Measurements from ENCODE around the gene STKLD1. TPM values are rescaled to one million over a fixed set of nuclear protein-coding genes. Genes with fewer than 3 reads are reported as not detected.

Gene STKLD1
- total RNA-seq, 2 experiments from 2014 or later, result 0.59 to 1.0 TPM

GRCh38 chr9:133341369-133342068 lies 34.6 kb upstream of the STKLD1 start:
- ChIA-PET POLR2A (interaction anchor here (0.9 kb wide), 1 partner anchor 9 kb away, joined by 3 read pairs; no protein-coding TSS in a partner anchor), CTCF (no interaction called here)
- Mint-ChIP-seq H3K27ac (no peak overlapping the region), H3K4me1 (ENCODE audit: low read depth) (peaks cover 23% of the 10 kb centered on the region), H3K9me3 (no peaks in the 10 kb centered on the region), H3K4me3 (no peak overlapping the region), H3K27me3 (no peaks in the 10 kb centered on the region), H3K36me3 (ENCODE audit: low read depth) (peaks cover 47% of the 10 kb centered on the region)
- TF ChIP-seq, protein P1, sequence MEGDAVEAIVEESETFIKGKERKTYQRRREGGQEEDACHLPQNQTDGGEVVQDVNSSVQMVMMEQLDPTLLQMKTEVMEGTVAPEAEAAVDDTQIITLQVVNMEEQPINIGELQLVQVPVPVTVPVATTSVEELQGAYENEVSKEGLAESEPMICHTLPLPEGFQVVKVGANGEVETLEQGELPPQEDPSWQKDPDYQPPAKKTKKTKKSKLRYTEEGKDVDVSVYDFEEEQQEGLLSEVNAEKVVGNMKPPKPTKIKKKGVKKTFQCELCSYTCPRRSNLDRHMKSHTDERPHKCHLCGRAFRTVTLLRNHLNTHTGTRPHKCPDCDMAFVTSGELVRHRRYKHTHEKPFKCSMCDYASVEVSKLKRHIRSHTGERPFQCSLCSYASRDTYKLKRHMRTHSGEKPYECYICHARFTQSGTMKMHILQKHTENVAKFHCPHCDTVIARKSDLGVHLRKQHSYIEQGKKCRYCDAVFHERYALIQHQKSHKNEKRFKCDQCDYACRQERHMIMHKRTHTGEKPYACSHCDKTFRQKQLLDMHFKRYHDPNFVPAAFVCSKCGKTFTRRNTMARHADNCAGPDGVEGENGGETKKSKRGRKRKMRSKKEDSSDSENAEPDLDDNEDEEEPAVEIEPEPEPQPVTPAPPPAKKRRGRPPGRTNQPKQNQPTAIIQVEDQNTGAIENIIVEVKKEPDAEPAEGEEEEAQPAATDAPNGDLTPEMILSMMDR (IDR thresholded peaks at IDR 0.05), result no peak
- Histone ChIP-seq H3K9me3 (ENCODE audit: control insufficient read depth in 1 of 2, insufficient read depth in 1 of 2, low read length in 2 of 2) (no peaks in the 10 kb centered on the region), H3K27me3 (ENCODE audit: control insufficient read depth in 1 of 2, insufficient read depth in 2 of 2, low read length in 2 of 2) (no peaks in the 10 kb centered on the region), H3K27ac (ENCODE audit: low read depth in 1 of 2, low read length in 2 of 2) (no peak overlapping the region), H3K4me1 (ENCODE audit: insufficient read depth, low read length) (peaks cover 40% of the 10 kb centered on the region), H3K4me3 (ENCODE audit: low read length) (no peak overlapping the region), H3K36me3 (ENCODE audit: insufficient read depth, low read length) (peaks cover 57% of the 10 kb centered on the region)
- intact Hi-C loops (cut with DNase I, micrococcal nuclease), result loop anchor here in 1 of 2 experiments (10.0 kb wide), 1 partner anchor 937 kb away; the partner anchor contains the start of gene TTF1
- peak in 1 of 14 experiments; percentile 39 for DNase-seq
- no peak for ATAC-seq (ENCODE audit: poor library complexity)

DNA sequence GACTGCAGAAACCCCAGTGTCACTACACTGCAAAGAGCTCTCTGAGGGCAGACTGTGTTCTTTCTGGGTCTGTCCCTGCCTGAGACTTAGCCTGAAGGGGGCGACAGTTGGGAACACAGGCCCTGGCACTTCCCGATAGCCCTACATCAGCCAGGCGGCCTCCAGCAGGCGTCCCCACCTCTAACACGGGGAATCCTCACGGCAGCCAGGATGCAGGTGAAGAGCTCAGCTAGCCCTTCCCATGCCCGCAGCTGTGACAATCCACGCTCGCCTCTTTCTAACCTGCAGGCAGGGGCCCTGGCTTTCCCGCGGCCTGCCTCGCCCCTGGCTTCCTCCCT lies 34.1 kb upstream of the STKLD1 start:
- no peak overlapping the region for H3K27ac ChIP-seq (ENCODE audit: low read depth in 1 of 2, low read length in 2 of 2)
- CTCF ChIA-PET, result no interaction called here
- no peak overlapping the region for H3K4me3 ChIP-seq (ENCODE audit: low read length)
- no peaks in the 10 kb centered on the region for H3K27me3 ChIP-seq (ENCODE audit: control insufficient read depth in 1 of 2, insufficient read depth in 2 of 2, low read length in 2 of 2)
- TF ChIP-seq, protein P1 (IDR thresholded peaks at IDR 0.05), result no peak
- peaks cover 52% of the 10 kb centered on the region for H3K36me3 Mint-ChIP-seq (ENCODE audit: low read depth)
- H3K4me1 Mint-ChIP-seq (ENCODE audit: low read depth), result peaks cover 28% of the 10 kb centered on the region
- ATAC-seq (ENCODE audit: poor library complexity) (no peak), DNase-seq (no peak)
- no peaks in the 10 kb centered on the region for H3K9me3 ChIP-seq (ENCODE audit: control insufficient read depth in 1 of 2, insufficient read depth in 1 of 2, low read length in 2 of 2)
- POLR2A ChIA-PET, result interaction anchor here (0.9 kb wide), 1 partner anchor 8 kb away, joined by 3 read pairs; no protein-coding TSS in a partner anchor
- H3K27me3 Mint-ChIP-seq, result no peaks in the 10 kb centered on the region
- peaks cover 57% of the 10 kb centered on the region for H3K36me3 ChIP-seq (ENCODE audit: insufficient read depth, low read length)
- intact Hi-C loops (cut with DNase I, micrococcal nuclease), result loop anchor here in 1 of 2 experiments (10.0 kb wide), 1 partner anchor 937 kb away; the partner anchor contains the start of gene TTF1
- H3K9me3 Mint-ChIP-seq, result no peaks in the 10 kb centered on the region
- peaks cover 40% of the 10 kb centered on the region for H3K4me1 ChIP-seq (ENCODE audit: insufficient read depth, low read length)
- H3K4me3 Mint-ChIP-seq, result no peak overlapping the region
- no peak overlapping the region for H3K27ac Mint-ChIP-seq

GRCh38 chr9:133342570-133342969 lies 33.6 kb upstream of the STKLD1 start:
- no peak for ATAC-seq (ENCODE audit: poor library complexity)
- ChIA-PET CTCF (no interaction called here), POLR2A (interaction anchor here (1.8 kb wide), 1 partner anchor 30 kb away, joined by 7 read pairs; no protein-coding TSS in a partner anchor)
- Histone ChIP-seq H3K27ac (ENCODE audit: low read depth in 1 of 2, low read length in 2 of 2) (no peak overlapping the region), H3K9me3 (ENCODE audit: control insufficient read depth in 1 of 2, insufficient read depth in 1 of 2, low read length in 2 of 2) (no peaks in the 10 kb centered on the region), H3K4me3 (ENCODE audit: low read length) (no peak overlapping the region), H3K4me1 (ENCODE audit: insufficient read depth, low read length) (peaks cover 45% of the 10 kb centered on the region), H3K27me3 (ENCODE audit: control insufficient read depth in 1 of 2, insufficient read depth in 2 of 2, low read length in 2 of 2) (no peaks in the 10 kb centered on the region), H3K36me3 (ENCODE audit: insufficient read depth, low read length) (peaks cover 57% of the 10 kb centered on the region)
- Mint-ChIP-seq H3K4me3 (no peak overlapping the region), H3K27me3 (no peaks in the 10 kb centered on the region), H3K27ac (no peak overlapping the region), H3K9me3 (no peaks in the 10 kb centered on the region), H3K4me1 (ENCODE audit: low read depth) (peaks cover 31% of the 10 kb centered on the region), H3K36me3 (ENCODE audit: low read depth) (peaks cover 54% of the 10 kb centered on the region)
- TF ChIP-seq, protein P1 (IDR thresholded peaks at IDR 0.05), result no peak
- intact Hi-C loops (cut with DNase I, micrococcal nuclease), result loop anchor here in 1 of 2 experiments (10.0 kb wide), 1 partner anchor 938 kb away; the partner anchor contains the start of gene TTF1
- DNase-seq, result no peak
